Bronchial epithelial cell (primary cell): ENCODE measurements around the gene PLD1. TPM values are rescaled to one million over a fixed set of nuclear protein-coding genes. Genes with fewer than 3 reads are reported as not detected.

ENCODE experiments used
- DNase-seq: peaks from one replicate; pipeline ENCODE4 v3.0.0-alpha.2; 2010; ENCODE audit warnings: low read depth
- FAIRE-seq: peaks from 2 replicates; lab custom pipeline; 2011; peaks lifted over from hg19 to GRCh38; lab: Jason Lieb, UNC
- H3K27me3 ChIP-seq: 2 replicates; pipeline ENCODE4 v1.5.1; 2011; ENCODE audit warnings: low read length; ENCODE audit not compliant: control insufficient read depth, insufficient read depth
- H3K36me3 ChIP-seq: 2 replicates; pipeline ENCODE4 v1.5.1; 2011; ENCODE audit warnings: low read length; ENCODE audit not compliant: control insufficient read depth, insufficient read depth
- H3K4me3 ChIP-seq: 2 replicates; pipeline ENCODE4 v1.5.1; 2011; ENCODE audit warnings: mild to moderate bottlenecking, low read depth, low read length, control low read depth
- total RNA-seq: library from RNA; depleted of rRNA; stranded (reverse); fragments of >200 nt; gene quantifications from 2 replicates; pipeline ENCODE4 v1.2.1, GENCODE V29; 2014
- TF ChIP-seq, protein P1 (sequence below): IDR thresholded peaks from 2 replicates; pipeline ENCODE4 v1.5.1; 2011; ENCODE audit warnings: mild to moderate bottlenecking, moderate library complexity, low read length, control low read depth, inconsistent platforms; ENCODE audit not compliant: insufficient read depth, severe bottlenecking

Gene PLD1
- total RNA-seq, 1 donor from 2014 or later = 10.5 TPM

DNA sequence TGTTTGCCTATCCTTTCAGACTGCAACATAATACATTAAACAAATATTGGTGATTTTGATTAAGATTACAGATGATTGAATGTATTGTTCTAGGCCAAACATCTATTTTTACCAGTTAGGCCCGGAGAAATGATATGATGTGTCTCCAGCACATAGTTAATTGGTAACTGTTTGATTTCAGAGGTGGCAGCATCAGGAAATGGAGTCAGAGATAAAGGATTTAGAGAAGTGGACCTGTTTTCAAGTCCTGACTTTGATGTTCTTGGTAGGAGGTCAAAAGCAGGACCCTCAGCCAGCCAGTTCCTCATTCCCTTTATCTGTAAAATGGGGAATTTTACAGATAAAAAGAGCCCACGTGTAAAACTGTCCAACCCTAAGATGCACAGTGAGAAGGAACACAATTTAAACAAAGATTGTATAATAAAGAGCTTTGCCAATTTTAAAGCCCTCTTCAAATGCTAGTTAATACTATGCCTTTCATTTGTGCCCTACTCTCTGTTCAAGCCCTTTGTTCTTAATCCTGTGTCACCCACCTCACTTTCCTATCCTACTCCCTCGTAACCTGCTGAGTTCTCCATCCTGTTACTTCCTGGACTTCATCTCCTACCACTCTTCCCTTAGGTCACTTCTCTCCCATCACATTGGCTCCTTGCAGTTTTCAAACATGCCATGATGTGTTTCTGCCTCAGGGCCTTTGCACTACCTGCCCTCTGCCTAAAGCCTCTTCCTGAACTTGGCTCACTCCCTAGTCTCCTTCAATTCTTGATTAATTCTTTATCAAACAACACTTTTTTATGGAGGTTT is 35.4 kb upstream of the PLD1 start:
- Histone ChIP-seq H3K4me3 (no peak overlapping the region), H3K36me3 (no peaks in the 10 kb centered on the region), H3K27me3 (no peaks in the 10 kb centered on the region)
- DNase-seq = no peak
- no peak for FAIRE-seq
- TF ChIP-seq, protein P1, sequence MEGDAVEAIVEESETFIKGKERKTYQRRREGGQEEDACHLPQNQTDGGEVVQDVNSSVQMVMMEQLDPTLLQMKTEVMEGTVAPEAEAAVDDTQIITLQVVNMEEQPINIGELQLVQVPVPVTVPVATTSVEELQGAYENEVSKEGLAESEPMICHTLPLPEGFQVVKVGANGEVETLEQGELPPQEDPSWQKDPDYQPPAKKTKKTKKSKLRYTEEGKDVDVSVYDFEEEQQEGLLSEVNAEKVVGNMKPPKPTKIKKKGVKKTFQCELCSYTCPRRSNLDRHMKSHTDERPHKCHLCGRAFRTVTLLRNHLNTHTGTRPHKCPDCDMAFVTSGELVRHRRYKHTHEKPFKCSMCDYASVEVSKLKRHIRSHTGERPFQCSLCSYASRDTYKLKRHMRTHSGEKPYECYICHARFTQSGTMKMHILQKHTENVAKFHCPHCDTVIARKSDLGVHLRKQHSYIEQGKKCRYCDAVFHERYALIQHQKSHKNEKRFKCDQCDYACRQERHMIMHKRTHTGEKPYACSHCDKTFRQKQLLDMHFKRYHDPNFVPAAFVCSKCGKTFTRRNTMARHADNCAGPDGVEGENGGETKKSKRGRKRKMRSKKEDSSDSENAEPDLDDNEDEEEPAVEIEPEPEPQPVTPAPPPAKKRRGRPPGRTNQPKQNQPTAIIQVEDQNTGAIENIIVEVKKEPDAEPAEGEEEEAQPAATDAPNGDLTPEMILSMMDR = no peak

DNA sequence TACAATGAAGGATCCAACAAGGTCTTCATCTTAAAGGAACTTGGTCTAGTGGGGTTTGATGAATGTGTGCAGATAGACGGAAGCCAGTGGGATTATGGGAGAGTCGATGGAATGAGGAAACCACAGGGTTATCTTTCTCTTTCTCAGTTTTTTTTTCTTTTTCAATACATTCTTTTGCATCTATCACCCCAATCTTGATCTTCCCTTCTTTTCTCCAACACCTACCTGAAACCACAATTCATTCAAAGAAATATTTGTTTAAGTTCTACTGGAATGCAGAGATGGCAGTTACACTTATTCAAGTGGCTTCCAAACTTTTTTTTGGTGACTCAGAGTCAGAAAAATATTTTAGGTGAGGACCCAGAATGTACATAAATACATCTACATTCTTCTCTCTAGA is 34.6 kb upstream of the PLD1 start:
- Histone ChIP-seq H3K36me3 (no peaks in the 10 kb centered on the region), H3K27me3 (no peaks in the 10 kb centered on the region), H3K4me3 (no peak overlapping the region)
- DNase-seq (no peak), FAIRE-seq (no peak)
- TF ChIP-seq, protein P1 = no peak

DNA sequence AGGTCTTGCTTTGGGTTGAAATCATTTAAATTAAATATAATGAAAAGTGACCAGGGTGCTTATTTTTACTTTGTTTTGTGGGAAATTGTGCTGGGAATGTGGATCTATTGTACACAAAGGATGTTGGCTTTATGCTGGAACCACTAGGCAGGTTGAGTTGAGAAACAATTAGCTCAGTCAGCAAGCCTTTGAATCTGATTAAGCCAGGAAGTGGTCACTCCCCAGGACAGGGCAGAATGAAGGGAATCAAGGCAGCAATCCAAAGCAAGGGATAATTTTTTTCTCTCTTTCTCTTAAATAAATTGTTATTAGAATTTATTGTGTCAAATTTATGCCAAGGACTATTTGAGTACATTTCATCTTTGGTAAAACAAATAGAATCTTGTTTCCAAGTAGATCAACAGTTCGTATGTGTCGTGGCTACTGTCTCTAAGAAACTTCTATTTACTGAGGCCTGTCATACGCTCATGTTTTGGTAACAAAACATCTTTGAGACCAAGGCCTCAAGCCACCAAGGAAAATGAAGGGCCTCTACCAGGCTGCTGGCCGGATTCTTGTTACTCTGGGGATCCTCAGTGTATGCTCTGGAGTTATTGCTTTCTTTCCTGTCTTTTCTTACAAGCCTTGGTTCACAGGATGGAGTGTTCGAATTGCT is 32.7 kb upstream of the PLD1 start, which contains the start of gene TMEM212:
Gene TMEM212, plus strand, starts transcription at position 486 of the 655 bp plus-strand sequence. Its CDS starts 35 bp downstream, at position 521.
- FAIRE-seq = no peak
- H3K27me3 ChIP-seq = no peaks in the 10 kb centered on the region
- peak; percentile 46 for DNase-seq

DNA sequence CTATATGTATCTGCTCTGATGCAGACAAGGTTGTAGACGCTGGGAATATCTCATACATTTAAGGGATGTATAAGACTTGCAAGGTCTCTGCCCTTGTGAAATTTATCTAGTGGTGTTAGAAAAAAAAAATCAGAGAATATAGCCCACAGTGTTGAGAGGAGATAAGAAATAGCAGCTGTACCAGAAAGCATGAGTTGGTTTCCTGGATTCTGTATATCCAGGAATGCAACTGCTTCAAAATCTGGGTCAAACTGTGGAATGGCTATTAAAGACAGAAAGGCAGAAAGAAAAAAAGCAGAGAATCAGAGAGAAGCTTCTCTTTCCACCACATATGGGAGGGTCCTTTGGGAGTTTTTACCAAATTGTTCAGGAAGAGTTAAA is 31.3 kb upstream of the PLD1 start:
- Histone ChIP-seq H3K4me3 (no peak overlapping the region), H3K36me3 (no peaks in the 10 kb centered on the region), H3K27me3 (no peaks in the 10 kb centered on the region)
- DNase-seq (no peak), FAIRE-seq (no peak)
- TF ChIP-seq, protein P1 = no peak

More for the DNA sequence above, 32.7 kb upstream of the PLD1 start, which contains the start of gene TMEM212:
- Histone ChIP-seq H3K36me3 (no peaks in the 10 kb centered on the region), H3K4me3 (no peak within 1 kb of the TSS)
- TF ChIP-seq, protein P1 = no peak

DNA sequence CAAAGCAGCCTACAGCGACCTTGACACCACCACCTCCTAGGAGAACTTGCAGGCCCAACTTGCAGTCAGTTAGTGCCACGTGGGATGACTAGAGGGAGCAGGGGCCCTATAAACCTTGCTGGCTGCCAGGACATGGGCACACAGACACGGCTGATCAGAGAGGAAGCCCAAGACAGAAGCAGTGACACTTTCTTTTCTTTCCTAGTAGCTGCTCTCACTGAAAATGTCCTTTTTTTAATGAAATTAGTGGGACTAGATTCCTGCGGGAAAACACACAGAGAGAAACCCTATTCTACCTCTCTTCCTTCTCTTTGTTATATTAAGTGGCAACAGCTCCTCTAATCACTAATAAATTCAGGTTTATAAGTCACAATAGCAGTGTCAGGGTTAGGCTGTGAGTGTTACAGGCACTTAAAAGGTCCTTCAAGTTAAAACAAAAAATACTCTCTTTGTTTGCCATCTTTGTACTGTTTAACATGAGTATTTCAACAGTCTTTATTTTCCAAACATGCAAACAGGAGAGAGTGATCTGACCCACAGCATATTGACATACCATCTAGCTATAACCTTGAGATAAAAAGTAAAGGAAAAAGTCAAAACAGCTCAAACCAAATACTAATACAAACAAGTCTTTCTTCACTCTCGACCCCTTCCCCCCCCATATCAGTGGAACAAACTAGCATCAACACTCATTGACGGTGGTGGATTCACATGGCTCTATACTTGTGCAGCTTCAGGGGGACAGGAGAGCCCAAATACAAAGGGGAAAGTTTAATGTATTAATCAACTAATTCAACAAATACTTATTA is 30.7 kb upstream of the PLD1 start:
- TF ChIP-seq, protein P1 = no peak
- FAIRE-seq = no peak
- no peaks in the 10 kb centered on the region for H3K36me3 ChIP-seq
- no peaks in the 10 kb centered on the region for H3K27me3 ChIP-seq
- no peak for DNase-seq
- H3K4me3 ChIP-seq = no peak overlapping the region
